ENCODE data around the gene PLEKHH1.

PLEKHH1 gene

DNA sequence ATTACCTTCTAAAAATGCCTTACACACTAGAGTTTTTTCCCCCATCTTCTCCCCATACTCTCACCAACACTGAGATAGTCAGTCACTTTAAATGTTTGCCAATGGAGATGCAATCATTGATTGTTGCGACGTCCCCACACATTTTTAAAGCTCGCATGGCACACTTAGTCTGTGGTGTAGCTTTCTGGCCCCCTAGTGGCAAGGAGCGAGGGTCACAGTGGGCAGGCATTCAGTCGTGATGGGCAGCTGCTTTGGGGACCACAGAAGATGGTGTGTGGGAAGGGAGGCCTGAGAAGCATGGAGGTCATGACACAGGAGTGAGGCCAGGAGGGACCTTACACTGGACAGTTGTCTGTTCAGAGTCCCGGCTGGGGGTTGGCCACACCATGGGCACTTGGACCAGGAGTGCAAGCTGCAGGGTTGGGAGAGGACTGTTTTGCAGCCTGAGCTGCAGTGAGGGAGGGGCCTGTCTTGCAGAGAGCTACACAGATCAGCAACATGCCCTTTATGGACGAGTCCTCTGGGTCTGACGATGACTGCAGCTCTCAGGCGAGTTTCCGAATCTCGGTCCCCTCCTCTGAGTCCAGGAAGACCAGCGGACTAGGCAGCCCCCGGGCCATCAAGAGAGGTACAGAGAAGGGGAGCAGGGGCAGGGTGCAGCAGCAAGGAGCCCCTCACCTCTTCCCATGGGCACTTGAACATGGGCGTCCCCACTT lies 38.3 kb downstream of the PLEKHH1 start:
- Histone ChIP-seq H3K4me2 (ENCODE audit: low read length) (no peak overlapping the region), H3K9me3 (ENCODE audit: insufficient read depth, low read length) (no peaks in the 10 kb centered on the region), H3K9ac (ENCODE audit: low read length) (no peak overlapping the region), H3K27ac (ENCODE audit: low read length) (no peak overlapping the region), H4K20me1 (ENCODE audit: insufficient read depth, low read length) (no peaks in the 10 kb centered on the region), H3K4me3 (ENCODE audit: low read length) (no peak overlapping the region), H3K79me2 (ENCODE audit: low read length) (no peaks in the 10 kb centered on the region), H3K36me3 (replicated peaks; ENCODE audit: low read depth, low read length) (no peaks in the 10 kb centered on the region), H3K4me1 (ENCODE audit: low read length) (peaks cover 18% of the 10 kb centered on the region), H2AFZ (ENCODE audit: low read depth, low read length) (no peak overlapping the region), H3K27me3 (ENCODE audit: low read depth, low read length) (no peaks in the 10 kb centered on the region)
- TF ChIP-seq EZH2phosphoT487 (IDR thresholded peaks at IDR 0.05; ENCODE audit: low read depth), result no peak
- TF ChIP-seq, protein P1, sequence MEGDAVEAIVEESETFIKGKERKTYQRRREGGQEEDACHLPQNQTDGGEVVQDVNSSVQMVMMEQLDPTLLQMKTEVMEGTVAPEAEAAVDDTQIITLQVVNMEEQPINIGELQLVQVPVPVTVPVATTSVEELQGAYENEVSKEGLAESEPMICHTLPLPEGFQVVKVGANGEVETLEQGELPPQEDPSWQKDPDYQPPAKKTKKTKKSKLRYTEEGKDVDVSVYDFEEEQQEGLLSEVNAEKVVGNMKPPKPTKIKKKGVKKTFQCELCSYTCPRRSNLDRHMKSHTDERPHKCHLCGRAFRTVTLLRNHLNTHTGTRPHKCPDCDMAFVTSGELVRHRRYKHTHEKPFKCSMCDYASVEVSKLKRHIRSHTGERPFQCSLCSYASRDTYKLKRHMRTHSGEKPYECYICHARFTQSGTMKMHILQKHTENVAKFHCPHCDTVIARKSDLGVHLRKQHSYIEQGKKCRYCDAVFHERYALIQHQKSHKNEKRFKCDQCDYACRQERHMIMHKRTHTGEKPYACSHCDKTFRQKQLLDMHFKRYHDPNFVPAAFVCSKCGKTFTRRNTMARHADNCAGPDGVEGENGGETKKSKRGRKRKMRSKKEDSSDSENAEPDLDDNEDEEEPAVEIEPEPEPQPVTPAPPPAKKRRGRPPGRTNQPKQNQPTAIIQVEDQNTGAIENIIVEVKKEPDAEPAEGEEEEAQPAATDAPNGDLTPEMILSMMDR (IDR thresholded peaks at IDR 0.05; ENCODE audit: low read depth, low read length), result peak; percentile 95

DNA sequence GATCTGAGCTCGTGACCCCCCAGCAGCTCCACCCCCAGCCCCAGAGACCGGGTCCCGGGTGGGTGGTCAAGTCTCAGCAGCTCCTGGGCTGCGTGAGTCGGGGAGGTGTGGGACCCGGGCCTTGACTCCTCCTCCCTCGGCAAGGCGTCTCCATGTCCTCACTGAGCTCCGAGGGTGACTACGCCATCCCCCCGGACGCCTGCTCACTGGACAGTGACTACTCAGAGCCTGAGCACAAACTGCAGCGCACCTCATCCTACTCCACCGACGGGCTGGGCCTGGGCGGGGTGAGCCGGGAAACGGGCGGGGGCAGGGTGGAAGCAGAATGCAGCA lies 38.9 kb downstream of the PLEKHH1 start:
- H3K27ac ChIP-seq (ENCODE audit: low read length), result no peak overlapping the region
- H3K27me3 ChIP-seq (ENCODE audit: low read depth, low read length), result no peaks in the 10 kb centered on the region
- H3K4me2 ChIP-seq (ENCODE audit: low read length), result no peak overlapping the region
- no peaks in the 10 kb centered on the region for H3K9me3 ChIP-seq (ENCODE audit: insufficient read depth, low read length)
- no peak overlapping the region for H3K9ac ChIP-seq (ENCODE audit: low read length)
- H3K36me3 ChIP-seq (replicated peaks; ENCODE audit: low read depth, low read length), result no peaks in the 10 kb centered on the region
- H2AFZ ChIP-seq (ENCODE audit: low read depth, low read length), result no peak overlapping the region
- H3K4me1 ChIP-seq (ENCODE audit: low read length), result peaks cover 17% of the 10 kb centered on the region
- H4K20me1 ChIP-seq (ENCODE audit: insufficient read depth, low read length), result no peaks in the 10 kb centered on the region
- no peaks in the 10 kb centered on the region for H3K79me2 ChIP-seq (ENCODE audit: low read length)
- no peak overlapping the region for H3K4me3 ChIP-seq (ENCODE audit: low read length)
- no peak for TF ChIP-seq EZH2phosphoT487 (IDR thresholded peaks at IDR 0.05; ENCODE audit: low read depth)
- TF ChIP-seq, protein P1 (IDR thresholded peaks at IDR 0.05; ENCODE audit: low read depth, low read length), result no peak

DNA sequence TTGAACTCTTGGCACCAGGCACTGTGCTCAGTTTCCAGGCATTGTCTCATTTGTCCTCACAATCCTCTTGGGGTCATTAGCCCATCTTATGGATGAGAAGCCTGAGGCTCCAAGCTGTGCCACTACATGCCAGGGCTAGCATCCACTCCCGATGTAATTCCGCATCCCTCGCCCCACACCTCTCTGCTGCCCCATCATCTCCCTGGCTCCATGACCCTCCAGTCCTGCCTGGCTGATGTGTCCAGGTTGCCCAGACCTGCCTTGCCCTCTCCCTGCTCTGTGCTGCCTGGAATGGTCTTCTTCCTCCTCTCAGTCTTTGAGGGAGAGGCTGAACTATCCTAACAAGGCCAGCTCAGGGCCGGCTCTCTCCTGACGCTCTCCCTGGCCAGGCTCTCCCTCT lies 39.5 kb downstream of the PLEKHH1 start:
- Histone ChIP-seq H3K36me3 (replicated peaks; ENCODE audit: low read depth, low read length) (no peaks in the 10 kb centered on the region), H2AFZ (ENCODE audit: low read depth, low read length) (no peak overlapping the region), H3K4me1 (ENCODE audit: low read length) (peaks cover 10% of the 10 kb centered on the region), H3K4me2 (ENCODE audit: low read length) (no peak overlapping the region), H3K9me3 (ENCODE audit: insufficient read depth, low read length) (no peaks in the 10 kb centered on the region), H3K27ac (ENCODE audit: low read length) (no peak overlapping the region), H4K20me1 (ENCODE audit: insufficient read depth, low read length) (no peaks in the 10 kb centered on the region), H3K9ac (ENCODE audit: low read length) (no peak overlapping the region), H3K4me3 (ENCODE audit: low read length) (no peak overlapping the region), H3K79me2 (ENCODE audit: low read length) (no peaks in the 10 kb centered on the region), H3K27me3 (ENCODE audit: low read depth, low read length) (no peaks in the 10 kb centered on the region)
- TF ChIP-seq, protein P1 (IDR thresholded peaks at IDR 0.05; ENCODE audit: low read depth, low read length), result no peak
- no peak for TF ChIP-seq EZH2phosphoT487 (IDR thresholded peaks at IDR 0.05; ENCODE audit: low read depth)

DNA sequence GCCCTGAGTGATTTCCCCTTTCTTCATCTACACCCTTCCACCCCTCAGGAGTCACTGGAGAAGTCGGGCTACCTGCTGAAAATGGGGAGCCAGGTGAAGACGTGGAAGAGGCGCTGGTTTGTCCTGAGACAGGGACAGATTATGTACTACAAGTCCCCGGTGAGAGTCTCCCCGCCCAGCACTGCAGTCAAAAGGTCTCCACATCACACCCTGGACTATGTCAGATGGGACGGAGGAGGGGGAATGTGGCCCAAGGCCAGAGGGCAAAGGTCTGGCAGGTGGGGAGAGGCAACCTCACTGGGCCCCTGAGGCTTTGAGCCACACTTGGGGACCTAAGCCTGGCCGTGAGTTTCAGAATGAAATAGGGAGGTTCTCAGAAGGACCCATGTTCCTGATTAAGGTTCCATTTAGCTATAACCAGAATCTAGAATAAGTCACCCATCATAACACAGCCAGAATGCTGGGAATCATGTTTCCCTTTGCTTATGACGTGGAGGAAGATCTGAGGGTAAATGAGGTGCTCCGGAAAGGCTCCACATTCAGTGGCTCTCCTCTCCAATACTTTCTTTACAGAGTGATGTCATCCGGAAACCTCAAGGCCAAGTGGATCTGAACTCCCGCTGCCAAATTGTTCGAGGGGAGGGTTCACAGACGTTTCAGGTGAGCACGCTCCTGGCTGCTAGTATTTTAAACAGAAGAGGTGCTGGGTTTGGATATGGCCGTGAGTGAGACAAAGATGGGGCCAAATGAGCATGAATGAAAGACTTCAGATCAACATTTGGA lies 40.3 kb downstream of the PLEKHH1 start:
- H3K36me3 ChIP-seq (replicated peaks; ENCODE audit: low read depth, low read length), result no peaks in the 10 kb centered on the region
- H3K27me3 ChIP-seq (ENCODE audit: low read depth, low read length), result no peaks in the 10 kb centered on the region
- no peak for TF ChIP-seq EZH2phosphoT487 (IDR thresholded peaks at IDR 0.05; ENCODE audit: low read depth)
- TF ChIP-seq, protein P1 (IDR thresholded peaks at IDR 0.05; ENCODE audit: low read depth, low read length), result no peak
- no peak overlapping the region for H3K9ac ChIP-seq (ENCODE audit: low read length)
- no peaks in the 10 kb centered on the region for H3K9me3 ChIP-seq (ENCODE audit: insufficient read depth, low read length)
- no peak overlapping the region for H2AFZ ChIP-seq (ENCODE audit: low read depth, low read length)
- peaks cover 10% of the 10 kb centered on the region for H3K4me1 ChIP-seq (ENCODE audit: low read length)
- no peaks in the 10 kb centered on the region for H4K20me1 ChIP-seq (ENCODE audit: insufficient read depth, low read length)
- no peak overlapping the region for H3K4me2 ChIP-seq (ENCODE audit: low read length)
- H3K79me2 ChIP-seq (ENCODE audit: low read length), result no peaks in the 10 kb centered on the region
- no peak overlapping the region for H3K27ac ChIP-seq (ENCODE audit: low read length)
- H3K4me3 ChIP-seq (ENCODE audit: low read length), result no peak overlapping the region
